ENCODE results near the gene PEG3.

The PEG3 gene

DNA sequence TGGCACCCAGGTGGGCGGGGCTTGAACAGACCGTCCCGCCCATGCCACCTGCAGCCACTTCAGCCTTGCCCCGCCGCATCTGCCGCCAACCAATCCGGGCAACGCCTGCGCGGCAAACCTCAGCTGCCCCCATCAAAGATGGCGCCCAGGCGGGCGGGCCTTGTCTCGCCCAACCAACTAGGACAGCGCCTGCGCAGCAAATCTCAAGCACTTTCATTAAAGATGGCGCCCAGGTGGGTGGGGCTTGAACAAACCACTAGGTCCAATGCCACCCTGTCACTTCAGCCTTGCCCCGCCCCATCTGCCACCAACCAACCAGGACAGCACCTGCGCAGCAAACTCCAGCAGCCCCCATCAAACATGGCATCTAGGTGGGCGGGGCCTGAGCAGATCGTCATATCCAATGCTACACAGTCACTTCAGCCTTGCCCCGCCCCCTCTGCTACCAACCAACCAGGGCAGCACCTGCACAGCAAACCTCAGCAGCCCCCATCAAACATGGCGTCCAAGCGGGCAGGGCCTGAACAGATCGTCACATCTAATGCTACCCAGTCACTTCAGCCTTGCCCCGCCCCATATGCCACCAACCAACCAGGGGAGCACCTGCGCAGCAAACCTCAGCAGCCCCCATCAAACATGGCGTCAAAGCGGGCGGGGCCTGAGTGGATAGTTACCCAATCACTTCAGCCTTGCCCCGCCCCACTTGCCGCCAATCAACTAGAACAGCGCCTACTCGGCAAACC, 1.4 kb downstream of the PEG3 start:
- DNase-seq (ENCODE audit: low read depth, low spot score), result peak; percentile 96

- DNase-seq (ENCODE audit: low read depth, low spot score), result peak; percentile 83
Observed at GRCh38 chr19:56838024-56838908, 2.3 kb downstream of the PEG3 start.

DNA sequence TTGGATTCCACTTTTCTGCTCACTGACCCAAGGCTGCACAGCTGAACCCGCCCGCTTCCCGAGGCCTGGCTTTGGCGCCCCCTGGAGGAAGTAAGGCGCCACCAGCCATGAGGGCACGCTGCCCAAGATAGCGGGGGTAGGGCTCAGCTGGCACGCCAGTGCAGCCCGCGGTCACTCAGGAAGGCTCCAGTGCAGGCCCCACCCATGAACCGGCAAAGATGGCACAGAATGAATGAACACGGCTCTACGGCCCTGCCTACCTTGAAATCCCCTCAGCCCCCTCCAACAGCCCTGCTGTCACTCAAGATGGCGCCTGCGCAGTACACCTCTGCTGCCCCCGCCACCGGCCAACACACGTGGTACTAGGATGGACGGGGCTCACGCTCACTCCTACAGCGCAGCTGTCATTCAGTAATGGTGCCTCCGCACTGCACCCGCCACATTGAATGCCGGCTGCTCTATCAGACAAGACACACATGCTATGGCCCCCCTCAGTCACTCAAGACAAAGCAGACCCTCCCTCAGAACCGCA, 3.0 kb downstream of the PEG3 start:
- DNase-seq (ENCODE audit: low read depth, low spot score), result peak; percentile 85

- peak; percentile 1 for DNase-seq (ENCODE audit: low read depth, low spot score)
Observed at GRCh38 chr19:56837004-56837403, 3.5 kb downstream of the PEG3 start.

- DNase-seq (ENCODE audit: low read depth, low spot score), result no peak
Observed at GRCh38 chr19:56836059-56836458, 4.5 kb downstream of the PEG3 start.

GRCh38 chr19:56835401-56835800, 5.1 kb downstream of the PEG3 start:
- DNase-seq (ENCODE audit: low read depth, low spot score), result no peak

DNA sequence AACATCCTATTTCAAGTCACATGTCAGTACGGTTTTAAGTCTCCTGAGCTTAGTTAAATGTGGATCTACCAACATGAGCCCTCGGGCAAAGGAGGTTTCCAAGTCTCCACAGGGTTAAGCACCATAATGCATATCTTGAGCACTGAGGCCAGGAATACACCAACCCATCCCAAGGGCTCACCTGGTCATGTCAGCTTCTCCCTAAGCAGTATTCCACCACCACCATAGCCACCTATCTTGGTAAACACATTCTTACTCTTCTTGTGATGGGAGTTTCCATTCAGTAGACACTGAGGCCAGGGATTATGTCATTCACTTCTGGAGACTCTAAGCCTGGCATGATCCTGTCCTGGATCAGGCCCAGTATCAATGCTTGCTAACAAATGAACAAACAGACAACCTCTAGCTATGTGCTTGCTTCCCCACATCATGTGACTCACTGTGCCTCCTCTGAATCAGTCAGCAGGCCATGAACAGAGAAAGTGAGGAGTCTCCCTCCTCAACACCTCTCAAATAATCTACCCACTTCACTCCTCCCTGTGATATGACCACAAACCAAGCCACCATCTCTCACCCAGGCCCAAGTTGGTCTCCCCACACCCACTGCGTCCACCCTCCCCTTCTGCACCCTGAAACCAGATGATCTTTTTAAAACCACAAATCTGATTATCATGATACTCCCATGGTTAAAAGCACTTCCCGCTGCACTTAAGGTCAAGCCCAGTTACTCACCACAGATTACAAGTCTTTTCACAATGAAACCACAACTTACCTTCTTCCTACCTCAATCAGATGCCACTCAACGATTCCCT, 5.8 kb downstream of the PEG3 start:
- DNase-seq (ENCODE audit: low read depth, low spot score), result peak; percentile 3

DNA sequence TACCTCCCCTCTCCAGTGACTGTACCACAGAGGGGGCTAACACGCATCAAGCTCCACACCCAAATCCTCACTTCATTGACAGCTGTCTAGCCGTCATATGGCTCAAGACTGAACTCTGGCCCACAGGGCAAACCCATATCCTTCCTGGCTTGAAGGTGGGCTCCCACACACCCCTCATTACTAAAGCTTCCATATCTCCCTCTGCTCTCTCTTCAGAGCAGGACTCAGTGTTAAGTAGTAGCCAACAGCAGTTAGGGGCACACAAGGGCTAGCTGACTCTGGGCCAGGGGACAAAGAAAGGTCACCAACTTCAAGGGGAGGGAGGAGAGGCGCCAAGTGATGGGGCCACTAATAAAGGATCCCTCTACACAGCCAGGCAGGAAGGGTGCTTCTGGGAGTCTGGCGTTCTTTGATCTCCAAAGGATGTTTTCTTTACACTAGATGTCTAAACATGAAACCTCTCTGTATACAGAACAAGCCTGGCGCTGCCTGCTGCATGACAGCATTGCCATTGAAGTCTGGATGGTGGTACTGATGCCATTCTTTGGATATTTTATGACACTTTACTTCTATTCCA, 8.1 kb downstream of the PEG3 start:
- no peak for DNase-seq (ENCODE audit: low read depth, low spot score)

GRCh38 chr19:56831255-56831654, 9.3 kb downstream of the PEG3 start:
- DNase-seq (ENCODE audit: low read depth, low spot score), result no peak

- no peak for DNase-seq (ENCODE audit: low read depth, low spot score)
Observed at GRCh38 chr19:56829596-56829995, 10.9 kb downstream of the PEG3 start.

DNA sequence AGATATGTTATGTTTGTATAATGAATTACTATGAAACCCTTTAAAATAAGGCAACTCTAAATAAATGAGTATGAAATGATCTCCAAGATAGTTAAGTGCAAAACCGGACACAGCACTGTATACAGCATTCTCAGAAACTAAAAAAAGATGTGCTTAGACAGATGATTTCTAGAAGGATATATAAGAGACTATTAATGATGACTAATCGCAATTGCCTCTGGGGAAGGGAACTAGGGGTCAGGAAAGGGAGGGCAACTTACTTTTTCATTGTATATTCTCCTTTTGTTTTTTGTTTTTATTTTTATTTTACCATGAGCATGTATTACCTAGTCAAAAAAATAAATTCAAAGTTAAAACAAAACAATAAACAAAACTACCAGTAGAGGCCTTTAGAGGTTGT, 12.8 kb downstream of the PEG3 start:
- DNase-seq (ENCODE audit: low read depth, low spot score), result no peak

- no peak for DNase-seq (ENCODE audit: low read depth, low spot score)
Observed at GRCh38 chr19:56823956-56824355, 16.6 kb downstream of the PEG3 start.

DNA sequence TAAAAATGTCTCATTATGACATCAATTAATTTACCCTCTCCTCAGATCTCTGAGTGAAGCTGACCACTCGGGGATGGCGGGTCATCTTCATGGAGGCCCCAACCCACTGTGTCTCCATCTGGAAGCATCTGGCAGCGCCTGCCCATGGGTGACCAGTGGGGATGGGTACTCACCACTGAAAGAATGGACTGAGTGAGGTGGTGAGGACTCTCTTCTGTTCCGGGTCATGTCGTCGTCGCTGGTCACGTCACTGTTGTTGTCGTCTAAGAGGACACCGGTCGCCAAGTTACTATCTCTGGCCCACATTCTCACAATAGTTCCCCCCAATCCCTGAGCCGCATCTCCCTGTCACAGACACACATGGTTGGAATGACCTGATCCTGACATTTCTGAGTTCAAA, 17.1 kb downstream of the PEG3 start:
- DNase-seq (ENCODE audit: low read depth, low spot score), result no peak

DNA sequence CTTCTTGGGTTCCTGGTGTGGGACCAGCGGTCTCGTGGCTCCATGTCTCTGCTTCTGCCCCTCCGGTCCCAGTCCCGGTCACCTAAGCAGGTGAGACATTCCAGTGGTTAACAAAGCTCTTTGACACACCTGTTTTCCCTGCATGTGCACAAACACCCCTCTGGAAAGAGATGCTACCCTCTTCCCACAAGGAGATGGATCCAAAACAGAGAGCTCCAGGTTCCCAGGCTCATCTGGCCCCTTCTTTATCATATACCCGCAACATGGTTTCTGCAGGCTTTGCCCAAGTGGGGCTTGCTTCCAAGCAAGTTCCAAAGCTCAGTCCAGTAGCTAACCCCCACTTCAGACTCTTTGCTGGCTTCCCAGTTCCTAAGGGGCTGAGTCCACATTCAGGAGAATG, 17.8 kb downstream of the PEG3 start:
- DNase-seq (ENCODE audit: low read depth, low spot score), result no peak

- no peak for DNase-seq (ENCODE audit: low read depth, low spot score)
Observed at GRCh38 chr19:56821675-56822074, 18.9 kb downstream of the PEG3 start.

DNA sequence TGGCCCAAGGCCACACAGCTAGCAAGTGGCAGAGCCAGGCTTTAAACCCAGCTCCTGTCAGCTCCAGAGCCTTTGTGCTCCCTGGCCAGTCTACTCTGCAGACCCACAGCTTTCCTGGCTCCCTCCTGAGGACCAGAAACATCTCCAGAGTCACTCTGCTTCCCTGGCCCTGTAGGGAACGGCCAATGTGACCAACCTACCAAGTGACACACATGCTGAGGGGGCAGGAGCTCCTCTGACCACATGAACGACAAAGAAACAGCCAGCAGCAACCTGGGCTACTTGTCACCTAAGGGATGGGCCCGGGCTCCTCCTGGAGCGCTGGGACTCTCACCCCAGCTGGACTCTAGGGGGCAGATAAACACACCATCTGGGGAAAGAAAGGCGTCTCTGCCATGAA, 19.3 kb downstream of the PEG3 start:
- DNase-seq (ENCODE audit: low read depth, low spot score), result no peak

- DNase-seq (ENCODE audit: low read depth, low spot score), result no peak
Observed at GRCh38 chr19:56819166-56819565, 21.4 kb downstream of the PEG3 start.

GRCh38 chr19:56814656-56815055, 25.9 kb downstream of the PEG3 start:
- DNase-seq (ENCODE audit: low read depth, low spot score), result no peak

DNA sequence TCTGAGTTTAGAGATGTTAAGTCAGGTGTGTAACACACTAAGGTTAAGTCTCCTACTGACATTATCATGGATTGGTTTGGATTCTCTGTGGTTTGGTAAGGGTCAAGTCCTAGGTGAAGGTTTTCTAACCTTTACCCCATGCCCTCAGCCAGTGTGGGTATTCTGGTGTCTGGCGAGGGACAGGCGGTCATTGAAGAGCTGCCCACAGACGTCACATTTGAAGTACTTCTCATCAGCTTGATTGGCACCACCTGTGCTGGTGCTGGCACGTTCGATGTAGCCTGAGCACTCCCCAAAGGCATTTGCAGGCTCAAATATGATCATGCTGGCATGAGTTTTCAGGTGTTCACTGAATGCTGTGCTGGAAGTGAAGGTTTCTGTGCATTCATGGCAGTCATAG, 27.0 kb downstream of the PEG3 start:
- no peak for DNase-seq (ENCODE audit: low read depth, low spot score)

GRCh38 chr19:56811480-56811879, 29.0 kb downstream of the PEG3 start:
- DNase-seq (ENCODE audit: low read depth, low spot score), result no peak

- DNase-seq (ENCODE audit: low read depth, low spot score), result no peak
Observed at GRCh38 chr19:56810260-56810659, 30.3 kb downstream of the PEG3 start.

All from astrocyte of the hippocampus (primary cell).